SHP77 (cell line): ENCODE results near the gene PPIB.

Experiments used
- DNase-seq, 2 experiments: peaks; one replicate each; lab custom pipeline; 2025; lab: John Stamatoyannopoulos, UW

Gene PPIB

GRCh38 chr15:64162869-64163658 lies at the start of gene PPIB:
Gene PPIB (minus strand): TSS chr15:64163022. CDS start chr15:64162986, 36 bp downstream.
- peak; percentile 93 to 95 for DNase-seq

DNA sequence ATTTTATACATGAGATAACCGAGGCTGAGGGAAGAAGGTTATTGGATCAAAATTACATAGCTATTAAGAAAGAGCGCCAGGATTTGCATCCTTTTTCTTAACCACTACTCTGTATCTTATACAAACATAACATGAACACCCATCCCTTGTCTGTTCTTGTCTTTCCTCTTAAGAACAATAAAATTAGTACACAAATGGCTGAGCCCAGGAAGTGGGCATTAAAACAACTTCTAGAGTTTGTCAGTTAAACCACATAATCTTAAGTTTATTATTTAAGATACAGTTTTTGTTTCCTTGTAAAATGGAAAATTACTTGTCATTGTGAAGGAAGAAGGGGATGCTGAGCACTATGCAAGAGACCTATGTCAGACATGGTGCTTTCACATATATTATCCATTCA lies 48.9 kb upstream of the PPIB start:
- DNase-seq, result no peak

GRCh38 chr15:64210371-64210770 lies 47.5 kb upstream of the PPIB start:
- DNase-seq, result no peak

GRCh38 chr15:64209680-64210334 lies 47.0 kb upstream of the PPIB start:
- DNase-seq, result peak; percentile 31 to 32

DNA sequence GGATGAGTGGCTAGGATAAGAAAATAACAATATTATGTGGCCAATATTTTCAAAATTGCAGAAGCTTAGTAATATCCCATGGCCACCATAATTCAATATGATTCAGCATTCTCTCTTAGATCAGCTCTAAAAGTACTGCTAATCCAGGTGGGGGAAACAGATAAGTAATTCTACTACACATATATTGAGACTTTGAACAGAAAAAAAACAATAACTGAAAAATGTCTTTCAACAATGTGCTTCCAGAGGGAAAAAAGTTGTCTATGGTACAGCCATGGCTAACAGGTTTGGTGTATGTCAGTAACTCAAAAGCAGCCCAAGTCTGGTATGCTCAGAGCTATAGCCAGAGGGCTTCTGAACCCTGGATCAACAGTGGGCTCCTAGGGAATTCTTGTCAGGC lies 42.4 kb upstream of the PPIB start:
- DNase-seq, result no peak

DNA sequence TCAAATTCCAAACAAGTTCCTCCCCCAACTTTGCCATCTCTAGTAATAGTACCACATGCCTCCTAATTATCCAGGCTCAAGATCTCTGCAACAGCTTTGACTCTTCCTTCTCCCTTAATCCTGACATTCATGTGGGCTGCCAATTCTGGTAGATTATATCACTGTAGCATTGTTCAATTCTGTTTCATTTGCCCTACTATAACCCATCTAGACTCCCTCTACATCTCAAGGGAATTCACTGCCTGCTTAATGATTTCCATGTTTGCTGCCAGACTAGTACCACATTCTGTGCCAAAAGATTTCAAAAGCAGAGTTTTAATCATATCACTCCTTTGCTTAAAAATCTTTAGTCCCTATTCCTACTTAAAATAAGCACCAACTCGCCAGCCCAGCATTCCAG lies 34.6 kb upstream of the PPIB start:
- no peak for DNase-seq

DNA sequence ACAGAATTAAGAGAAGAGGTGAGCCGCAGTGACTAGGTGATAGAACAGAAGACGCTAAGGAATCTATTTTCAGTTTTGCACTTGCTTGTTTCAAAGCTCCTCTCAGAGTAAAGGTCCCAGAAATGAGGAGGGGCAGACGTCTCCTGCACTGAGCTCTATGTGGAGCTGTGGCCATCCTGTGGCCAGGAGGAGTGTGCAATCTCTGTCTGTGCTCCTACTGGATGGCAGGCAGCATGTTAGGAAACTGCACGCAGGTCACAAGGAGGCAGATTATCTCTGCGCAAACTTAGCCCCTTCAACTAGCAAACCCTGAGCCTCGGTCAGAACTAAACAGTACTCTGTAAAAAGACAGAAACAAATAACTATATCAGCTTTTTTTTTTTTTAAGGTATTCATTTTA lies 31.1 kb upstream of the PPIB start:
- no peak for DNase-seq

- no peak for DNase-seq
Measured at GRCh38 chr15:64191971-64192830, 29.4 kb upstream of the PPIB start.

- DNase-seq, result no peak
Measured at GRCh38 chr15:64187396-64188191, 24.8 kb upstream of the PPIB start.

GRCh38 chr15:64185146-64185911 lies 22.5 kb upstream of the PPIB start:
- no peak for DNase-seq

DNA sequence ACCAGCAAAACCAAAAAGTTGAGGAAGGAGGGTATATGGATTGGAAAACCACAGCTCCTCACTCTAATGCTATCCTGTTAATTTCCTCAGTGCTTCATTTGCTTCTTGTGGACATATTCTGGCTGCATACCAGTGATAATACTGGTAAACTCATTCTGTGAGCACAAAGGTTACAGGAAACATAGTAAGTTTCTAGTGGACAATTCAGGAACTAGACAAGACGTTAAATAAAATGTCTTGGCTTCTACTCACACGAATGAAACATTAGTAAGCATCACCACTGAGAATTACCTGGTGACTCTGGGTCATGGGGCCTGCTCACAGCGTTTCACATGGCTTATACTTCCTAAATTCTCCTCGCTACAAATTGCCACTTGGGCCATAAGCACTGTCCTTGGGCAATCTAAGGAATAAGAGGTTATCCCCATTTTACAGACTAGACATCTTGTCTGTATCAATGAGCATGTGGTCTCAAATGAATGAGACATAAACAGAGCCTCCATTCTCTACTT lies 20.1 kb upstream of the PPIB start:
- no peak for DNase-seq

GRCh38 chr15:64180235-64180824 lies 17.5 kb upstream of the PPIB start:
- DNase-seq, result no peak

DNA sequence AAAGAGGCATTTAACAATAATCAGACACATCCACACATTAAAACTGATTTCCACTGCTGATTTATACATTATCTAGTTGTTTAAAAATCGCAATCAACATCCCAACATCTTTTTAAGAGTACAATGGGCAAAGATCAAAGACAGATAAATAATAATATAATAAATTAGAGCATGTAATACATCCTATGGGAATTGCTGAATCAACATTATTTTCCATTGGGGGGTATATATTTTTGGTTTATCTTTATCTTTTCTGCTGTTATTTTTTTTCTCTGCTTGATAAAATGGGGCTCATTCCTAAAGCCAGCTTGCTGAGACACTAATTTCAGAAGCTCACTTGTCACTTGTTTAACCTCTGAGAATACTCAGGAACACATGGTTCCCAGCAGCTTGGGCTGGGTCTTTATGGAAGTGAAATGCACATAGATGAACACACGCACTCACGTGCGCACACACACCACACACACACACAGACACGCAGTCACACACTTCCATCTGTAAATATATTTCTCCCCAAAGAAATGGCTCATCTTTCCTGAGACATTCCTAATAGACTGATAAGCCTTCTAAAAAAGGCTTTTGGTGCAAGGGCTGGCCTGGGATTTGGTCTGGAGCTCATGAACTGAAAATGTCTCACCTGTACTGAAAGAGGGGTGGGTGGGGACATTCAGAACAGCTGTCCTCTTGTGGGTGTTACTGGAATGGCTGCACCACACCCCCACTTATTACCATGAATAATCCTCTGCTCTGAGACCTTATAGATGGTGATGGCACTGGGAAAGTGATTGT lies 3.5 kb upstream of the PPIB start:
- no peak for DNase-seq

DNA sequence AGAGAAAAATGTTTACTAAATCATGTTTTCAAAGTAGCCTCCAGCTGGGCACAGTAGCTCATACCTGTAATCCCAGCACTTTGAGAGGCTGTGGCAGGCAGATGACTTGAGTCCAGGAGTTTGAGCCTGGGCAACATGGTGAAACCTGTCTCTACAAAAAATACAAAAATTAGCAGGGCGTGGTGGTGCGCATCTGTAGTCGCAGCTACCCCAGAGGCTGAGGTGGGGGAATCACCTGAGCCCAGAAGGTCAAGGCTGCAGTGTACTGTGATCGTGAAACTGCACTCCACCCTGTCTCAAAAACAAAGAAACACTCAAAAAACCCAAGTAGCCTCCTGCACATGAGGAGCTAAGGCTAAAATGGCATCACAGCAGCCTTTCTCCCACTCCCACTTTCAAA lies 1.6 kb upstream of the PPIB start:
- no peak for DNase-seq

DNA sequence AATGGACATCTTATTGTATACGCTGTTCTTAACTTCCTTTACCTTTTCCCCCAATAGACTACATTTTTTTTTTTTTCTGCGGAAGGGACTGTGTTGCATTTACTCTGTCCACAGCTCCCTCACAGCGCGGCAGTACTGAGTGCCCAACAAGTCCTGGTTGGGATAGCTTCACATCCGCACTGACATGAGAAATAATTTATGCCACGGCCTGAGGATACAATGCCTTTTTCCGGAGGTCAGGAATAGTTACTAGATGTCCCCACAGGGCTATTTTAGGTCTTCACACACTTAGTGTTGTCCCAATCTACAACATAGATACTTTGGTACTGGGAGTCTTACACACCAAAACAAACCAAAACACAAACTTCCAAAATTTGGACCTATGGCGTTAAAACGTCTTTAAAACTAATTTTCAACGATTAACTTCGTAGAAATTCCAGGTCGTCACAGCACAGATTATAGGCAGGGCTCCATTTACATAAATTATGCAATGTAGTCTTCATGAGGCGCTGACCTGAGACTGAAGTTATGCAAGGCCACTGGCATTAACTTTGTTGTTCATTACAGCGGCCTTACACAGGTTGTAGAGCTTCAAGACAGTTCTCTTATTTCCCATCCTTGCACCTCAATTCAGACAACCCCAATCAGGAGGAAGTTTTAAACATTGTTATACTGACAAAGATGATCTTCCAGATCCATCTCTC lies 989 bp upstream of the PPIB start:
- DNase-seq, result peak; percentile 25 to 29

- no peak for DNase-seq
Measured at GRCh38 chr15:64162478-64162868, 349 bp downstream of the PPIB start.

GRCh38 chr15:64161688-64162477 lies 939 bp downstream of the PPIB start:
- DNase-seq, result no peak
